T-helper 2 cell (primary cell): ENCODE measurements around the gene NKX3-2.

ENCODE experiments used
- DNase-seq, 5 experiments: peaks; one replicate each; pipeline versions ENCODE4 v3.0.0 to v3.0.0-alpha.2; 2012 to 2022

NKX3-2 gene

DNA sequence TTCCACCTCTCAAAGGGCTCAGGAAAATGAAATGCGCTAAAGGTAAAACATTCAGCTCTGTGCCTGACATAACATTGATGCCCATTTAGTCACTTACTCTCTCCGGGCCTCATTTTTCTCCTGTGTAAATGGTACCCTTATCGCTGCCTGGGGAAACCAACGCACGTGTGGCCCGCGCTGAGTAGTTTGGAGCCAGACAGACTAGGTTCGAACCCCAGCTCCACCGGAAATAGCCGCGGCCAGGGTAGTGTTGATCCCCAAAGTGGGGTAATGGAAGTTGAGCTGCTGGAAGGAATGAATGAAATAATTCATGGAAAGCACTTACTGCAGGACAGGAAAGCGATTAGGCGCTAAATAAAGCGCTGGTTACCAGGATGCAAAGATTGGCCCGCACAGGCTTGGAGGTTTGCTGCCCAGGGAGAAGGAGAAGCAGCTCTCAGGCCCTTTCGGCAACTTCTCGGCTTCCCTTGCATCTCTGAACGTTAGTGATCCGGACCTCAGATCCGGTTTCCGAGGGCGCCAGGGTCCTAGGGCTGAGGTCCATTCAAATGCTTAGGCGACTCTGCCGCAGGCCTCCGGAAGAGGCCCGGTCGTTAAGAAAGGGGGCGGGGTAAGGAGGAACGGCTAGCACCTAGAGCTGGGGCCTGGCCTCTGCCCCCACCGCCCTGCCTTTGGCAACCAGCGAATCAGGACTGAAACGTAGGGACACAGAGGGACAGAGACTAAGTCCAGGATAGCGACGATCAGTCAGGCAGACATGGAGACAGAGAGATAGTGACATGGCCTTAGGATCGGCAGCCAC lies 13.3 kb downstream of the NKX3-2 start:
- DNase-seq = no peak

DNA sequence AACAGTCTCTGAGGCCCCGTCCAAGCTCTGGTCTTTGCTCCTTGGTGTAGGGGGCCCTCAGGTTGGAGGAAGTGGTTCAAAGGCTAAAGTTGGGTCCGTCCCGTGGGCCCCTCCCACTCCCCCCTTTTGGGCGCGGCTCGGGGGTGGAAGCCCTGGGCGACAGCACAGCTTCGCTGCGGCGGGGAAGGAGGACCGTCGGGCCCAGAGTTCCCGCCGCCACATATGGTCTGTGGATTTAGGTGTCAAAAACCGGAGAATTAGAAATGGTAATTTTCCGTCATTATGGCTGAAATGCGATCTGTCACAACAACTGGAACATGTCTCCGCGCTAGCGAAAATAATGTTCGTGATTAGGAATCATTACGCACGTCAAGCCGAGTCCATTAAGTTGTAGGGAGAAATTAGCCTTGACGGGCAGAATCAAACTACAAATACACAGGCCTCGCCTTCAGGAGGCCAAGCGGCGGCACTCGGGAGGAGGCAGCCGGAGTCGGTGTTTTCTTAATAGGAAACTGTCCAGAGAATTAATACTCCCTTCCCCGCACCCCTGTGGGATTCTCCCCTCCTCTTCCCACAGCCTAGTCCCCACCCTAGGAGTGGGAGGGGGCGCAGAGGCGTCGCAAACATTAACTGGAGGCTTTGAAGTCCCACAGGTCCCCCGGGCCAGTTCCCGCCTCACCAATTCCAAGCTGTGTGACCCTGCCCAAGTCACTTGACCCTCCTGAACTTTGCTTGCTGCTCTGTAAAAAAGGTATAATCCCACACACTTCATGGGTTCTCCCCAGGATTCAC lies 15.0 kb downstream of the NKX3-2 start:
- no peak for DNase-seq

GRCh38 chr4:13528821-13529127 lies 15.5 kb downstream of the NKX3-2 start:
- DNase-seq = no peak

DNA sequence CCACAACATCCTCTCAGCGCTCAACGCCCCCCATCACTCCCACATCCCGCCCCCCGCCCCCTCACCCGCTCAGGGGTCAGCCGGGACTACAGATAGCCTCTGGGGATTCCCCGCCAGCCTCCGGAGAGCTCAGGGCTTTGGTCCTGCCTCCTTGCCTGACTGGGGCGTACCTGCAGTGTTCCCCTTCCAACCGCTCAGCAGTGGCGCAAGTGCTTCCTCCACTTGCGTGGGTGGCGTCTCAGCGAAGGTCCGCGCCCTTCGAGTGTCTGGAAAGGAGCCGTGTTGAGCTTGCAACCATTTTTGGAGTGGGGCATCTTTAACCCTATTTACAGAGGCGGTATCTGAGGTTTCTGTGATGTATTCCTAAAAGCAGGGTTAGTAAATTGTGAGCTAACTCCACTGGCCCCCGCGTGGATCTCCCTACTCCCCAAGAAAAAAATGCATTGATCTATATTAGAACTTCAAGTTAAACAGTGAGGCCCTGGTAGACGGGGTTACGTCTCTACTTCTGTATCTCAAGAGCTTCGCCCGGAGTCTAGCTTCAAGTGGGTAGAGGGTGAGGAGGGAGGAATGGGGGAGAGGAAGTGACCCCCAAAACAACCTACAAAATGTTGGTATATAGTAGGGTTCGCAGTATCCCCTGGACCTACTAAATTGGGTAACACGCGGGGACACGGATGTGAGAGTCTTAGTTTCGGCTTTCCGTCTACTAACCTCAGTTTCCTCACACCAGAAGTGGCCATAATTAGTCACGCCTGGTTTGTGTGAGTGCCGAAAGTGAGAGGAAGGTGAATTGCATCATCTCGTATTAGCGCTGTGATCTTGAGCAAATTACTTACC lies 16.1 kb downstream of the NKX3-2 start:
- peak in 1 of 5 experiments; percentile 58 for DNase-seq

DNA sequence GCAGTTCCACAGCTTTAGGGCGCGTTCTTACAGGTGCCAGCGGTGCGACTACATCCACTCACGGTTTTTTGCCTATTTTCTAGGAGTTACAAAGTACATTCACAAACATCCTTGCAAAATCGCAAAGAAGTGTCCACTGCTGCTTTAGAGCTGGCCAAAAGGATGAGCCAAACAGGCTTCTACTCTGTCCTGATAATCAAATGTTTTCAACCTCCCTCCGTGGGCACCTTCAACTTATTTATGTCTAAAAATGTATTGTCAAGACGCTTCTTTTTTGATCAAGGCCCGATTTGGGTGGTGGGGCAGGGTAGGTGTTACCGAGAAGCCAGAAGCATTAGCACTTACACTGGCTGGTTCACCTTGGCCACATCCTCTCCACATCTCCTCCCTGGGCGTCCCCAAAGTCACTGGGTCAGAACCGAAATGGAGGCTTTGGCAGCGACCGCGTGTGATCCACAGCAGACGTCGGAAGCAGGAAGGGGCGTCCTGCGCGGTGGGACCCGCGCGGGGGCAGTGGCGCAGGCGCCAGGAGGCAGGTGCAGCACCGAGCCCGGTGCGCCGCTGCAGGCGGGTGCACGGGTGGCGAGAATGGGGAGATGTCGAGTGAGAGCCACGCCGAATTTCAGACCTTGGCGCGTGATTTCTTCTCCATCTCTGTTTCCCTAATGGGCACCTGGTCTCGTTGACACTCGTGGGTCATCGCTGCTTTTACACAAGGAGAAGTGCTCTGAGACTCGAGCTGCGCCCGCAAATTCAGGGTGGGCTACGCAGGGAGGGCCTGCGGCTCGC lies 16.9 kb downstream of the NKX3-2 start:
- DNase-seq = no peak

DNA sequence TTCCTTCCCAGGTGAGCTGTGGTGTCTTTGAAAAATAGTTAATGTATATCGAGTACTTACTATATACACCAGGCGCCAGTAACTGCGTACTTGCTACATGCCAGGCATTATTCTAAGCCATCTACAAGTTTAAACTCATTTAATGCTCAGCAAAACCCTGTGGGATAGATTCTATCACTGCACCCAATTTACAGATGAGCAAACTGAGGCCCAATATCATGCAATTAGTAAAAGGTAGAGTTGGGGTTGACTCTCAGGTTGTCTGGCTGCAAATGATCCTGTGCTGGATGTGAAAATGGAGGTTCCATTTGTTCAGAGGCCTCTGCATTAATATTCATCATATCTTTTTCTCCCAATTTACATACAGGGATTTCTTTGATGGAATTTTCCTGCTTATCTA lies 17.6 kb downstream of the NKX3-2 start:
- no peak for DNase-seq

DNA sequence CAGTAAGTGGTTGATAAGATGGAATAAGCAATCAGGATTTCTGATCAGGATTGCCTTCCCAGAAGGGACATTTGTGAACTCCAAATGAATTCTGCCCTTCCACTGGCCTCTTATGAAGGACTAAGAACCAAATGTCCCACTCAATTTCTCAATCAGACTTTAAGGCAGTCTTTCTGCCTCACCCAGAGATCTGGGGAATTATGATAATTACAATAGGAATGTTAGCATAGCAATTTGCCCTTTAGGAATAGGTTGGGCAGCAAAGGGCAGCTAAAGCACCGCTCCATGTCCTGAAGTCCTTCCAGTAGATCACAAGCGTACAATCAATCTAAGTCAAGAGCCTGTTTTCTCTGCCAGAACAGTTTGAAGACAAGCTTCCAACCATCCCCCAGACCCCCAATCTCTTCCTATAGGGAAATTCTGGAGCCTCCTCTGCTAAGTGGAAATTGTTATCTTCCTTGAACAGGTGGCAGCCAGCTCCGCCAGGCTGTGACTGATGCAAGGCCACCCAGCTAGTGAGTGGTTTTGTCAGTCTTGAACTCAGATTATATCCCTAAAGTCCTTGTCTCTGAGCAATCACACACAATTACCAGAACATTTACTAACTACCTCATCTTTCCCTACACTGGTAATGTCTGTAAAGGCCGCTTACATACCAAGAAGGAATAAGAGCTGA lies 18.6 kb downstream of the NKX3-2 start:
- no peak for DNase-seq

DNA sequence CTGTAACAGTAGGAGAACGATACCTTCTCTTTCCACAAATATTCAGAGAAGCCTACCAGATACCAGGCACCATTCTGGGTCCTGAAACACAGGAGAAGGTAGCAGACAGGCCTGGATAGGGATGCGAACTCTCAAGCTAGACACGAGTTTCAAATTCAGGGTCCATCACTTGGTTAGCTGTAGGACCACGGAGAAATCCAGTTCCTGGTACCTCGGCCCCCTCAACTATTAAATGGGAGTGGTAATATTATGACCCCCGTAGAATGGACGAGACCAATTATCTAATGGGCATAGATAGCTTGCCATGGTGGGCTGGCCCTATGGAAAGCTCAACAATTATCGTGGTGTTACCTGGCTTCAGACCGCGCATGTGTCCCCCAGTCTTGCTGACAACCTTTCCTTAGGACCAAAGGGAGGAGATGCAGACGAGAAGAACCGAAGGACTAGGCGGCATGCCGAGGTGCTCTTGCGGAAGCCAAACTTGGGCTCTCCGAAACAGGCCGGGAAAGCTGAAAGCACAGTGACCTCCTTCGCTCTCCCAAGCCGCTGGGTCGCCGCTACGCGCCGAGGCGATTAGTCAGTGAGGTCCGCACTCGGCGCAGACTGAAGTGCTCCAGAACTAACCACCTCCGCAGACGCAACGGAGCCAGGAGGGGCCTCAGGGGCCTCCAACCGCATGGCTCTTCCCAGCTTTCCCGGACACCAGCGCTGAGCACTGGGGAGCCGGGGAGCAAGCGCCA lies 19.6 kb downstream of the NKX3-2 start:
- DNase-seq = no peak

GRCh38 chr4:13523591-13524503 lies 20.5 kb downstream of the NKX3-2 start:
- DNase-seq = no peak

DNA sequence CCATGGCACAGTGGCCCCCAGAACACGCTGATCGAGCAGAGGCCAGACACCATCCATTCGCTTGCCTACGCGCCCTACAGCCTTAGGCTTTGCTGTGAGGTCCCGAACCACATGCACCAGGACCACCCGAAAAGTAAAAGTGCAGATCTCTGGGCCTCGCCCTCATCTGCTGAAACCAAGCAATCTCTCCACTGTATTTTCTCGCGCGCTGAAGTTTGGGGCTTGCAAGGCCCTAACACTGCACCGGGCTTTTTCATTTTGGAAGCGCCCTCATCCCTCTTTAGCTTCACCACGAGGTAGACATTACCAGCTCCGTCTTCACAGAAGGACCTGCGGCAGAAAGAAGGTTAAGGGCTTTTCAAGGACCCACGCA lies 21.2 kb downstream of the NKX3-2 start:
- DNase-seq = no peak

- no peak for DNase-seq
These were observed 21.8 kb downstream of the NKX3-2 start for GRCh38 chr4:13522282-13523104.

- no peak for DNase-seq
These were observed 23.3 kb downstream of the NKX3-2 start for GRCh38 chr4:13521047-13521446.

GRCh38 chr4:13516315-13516860 lies 27.9 kb downstream of the NKX3-2 start:
- no peak for DNase-seq

- DNase-seq = no peak
These were observed 29.0 kb downstream of the NKX3-2 start for GRCh38 chr4:13515268-13515667.

DNA sequence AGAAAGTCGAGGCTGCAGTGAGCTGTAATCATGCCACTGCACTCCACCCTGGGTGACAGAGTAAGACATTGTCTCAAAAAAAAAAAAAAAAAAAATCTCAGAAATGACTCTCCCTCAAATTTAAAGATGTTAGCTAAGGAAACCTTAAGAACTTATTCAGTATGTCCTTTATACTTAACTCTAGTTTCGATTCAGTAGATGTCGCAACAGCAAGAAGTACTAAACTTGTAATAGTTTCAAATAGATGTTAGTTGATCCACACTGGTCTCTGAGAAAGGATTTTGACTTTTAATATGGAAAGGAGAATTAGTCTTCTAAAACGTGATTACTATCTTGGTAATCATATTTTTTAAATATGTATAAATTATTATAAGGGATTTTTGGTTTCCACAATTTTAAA lies 29.6 kb downstream of the NKX3-2 start:
- no peak for DNase-seq

DNA sequence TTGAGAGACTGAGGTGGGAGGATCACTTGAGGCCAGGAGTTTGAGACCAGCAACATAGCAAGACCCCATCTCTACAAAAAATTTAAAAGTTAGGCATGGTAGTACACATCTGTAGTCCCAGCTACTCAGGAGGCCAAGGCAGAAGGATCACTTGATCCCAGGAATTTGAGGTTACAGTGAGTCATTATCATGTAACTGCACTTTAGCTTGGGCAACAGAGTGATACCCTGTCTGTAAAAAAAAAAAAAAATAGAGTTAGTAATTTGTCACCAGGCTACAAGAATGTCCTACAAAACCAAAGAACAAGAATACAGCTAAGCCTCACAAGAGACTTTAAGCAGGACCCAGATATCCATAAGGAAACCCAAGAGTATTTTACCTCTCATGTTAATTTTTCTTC lies 33.2 kb downstream of the NKX3-2 start:
- no peak for DNase-seq

DNA sequence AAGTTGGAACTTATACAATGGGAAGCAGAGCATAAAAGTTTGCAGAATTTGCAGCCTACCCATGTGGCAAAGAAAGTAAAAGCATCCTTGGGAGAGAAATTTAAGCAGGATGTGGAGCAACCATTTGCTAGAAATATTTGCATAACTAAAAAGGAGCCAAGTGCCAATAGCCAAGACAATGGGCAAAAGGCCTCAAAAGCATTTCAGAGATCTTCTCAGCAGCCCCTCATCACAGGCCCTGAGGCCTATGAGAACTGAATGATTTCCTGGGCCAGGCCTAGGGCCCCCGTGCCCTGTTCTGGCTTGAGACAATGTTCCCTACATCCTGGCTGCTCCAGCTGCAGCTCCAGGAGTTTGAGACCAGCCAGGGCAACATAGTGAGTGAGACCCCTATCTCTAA lies 34.9 kb downstream of the NKX3-2 start:
- DNase-seq = no peak

DNA sequence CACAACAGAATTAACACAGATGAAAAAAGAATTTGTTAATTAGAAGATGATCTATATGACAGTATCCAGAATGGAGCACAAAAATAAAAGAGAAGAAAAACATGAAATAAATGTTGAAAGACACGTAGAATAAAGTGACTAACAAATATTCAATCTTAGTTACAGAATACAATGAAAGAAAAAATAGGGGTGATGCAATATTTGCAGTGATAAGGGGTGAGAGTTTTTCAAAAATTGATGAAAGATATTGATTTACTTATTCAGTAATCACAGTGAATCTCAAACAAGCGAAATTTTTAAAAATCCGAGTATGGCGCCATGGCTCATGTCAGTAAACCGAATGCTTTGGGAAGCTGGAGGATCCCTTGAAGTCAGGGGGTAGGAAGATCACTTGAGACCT lies 39.9 kb downstream of the NKX3-2 start:
- DNase-seq = no peak

DNA sequence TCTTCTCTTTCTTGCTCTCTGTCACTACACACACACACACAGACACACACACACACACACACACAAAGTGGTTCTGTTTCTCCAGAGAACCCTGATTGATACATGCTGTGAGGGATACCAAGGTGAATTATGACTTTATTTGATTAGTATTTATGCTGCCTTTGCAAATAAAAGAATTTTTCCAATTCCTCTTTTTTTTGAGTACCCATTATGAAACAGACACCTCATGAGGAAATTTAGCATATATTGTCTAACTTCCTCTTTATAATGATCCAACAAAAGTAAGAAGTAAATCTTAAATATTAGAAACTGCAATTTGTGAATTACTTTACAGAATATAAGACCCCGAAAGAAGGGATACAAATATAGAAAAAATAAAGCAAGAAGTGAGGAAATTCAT lies 45.8 kb downstream of the NKX3-2 start:
- DNase-seq = no peak
